K562 (cell line): ENCODE data around the gene LAMA3. TPM values are rescaled to one million over a fixed set of nuclear protein-coding genes. Genes with fewer than 3 reads are reported as not detected.

Experiments used
- ATAC-seq: fragments of 200-7000 bp; cut with Tn5 transposase; 3 replicates; pipeline ENCODE4 v1.9.1; 2020; ENCODE audit warnings: moderate library complexity
- BruUV-seq: library from RNA; stranded (reverse); fragments of 400-500 nt; replicated peaks from 2 replicates; lab custom pipeline; 2021; lab: Mats Ljungman, UMichigan
- CTCF ChIA-PET: fragments of 300-600 bp; formaldehyde crosslinking; extraction: SDS; loops from one replicate; lab custom pipeline; 2021; ENCODE audit warnings: low intra/inter-chr PET ratio; lab: Yijun Ruan, JAX
- POLR2A ChIA-PET: fragments of 300-600, 350-650 bp; sonication (Branson Sonifier 250); formaldehyde crosslinking; extraction: SDS; loops from one replicate; lab custom pipeline; 2021; ENCODE audit warnings: antibody characterized with exemption, inconsistent platforms; lab: Yijun Ruan, JAX
- DNase-seq, 4 experiments: peaks; one replicate each; pipeline versions ENCODE4 v3.0.0 to v3.0.0-alpha.2; 2011 to 2018; ENCODE audit warnings: low spot score in 3 of 4, mixed read lengths in 3 of 4; ENCODE audit errors: extremely low read depth in 1 of 4
- FAIRE-seq: peaks from 2 replicates; lab custom pipeline; 2011; peaks lifted over from hg19 to GRCh38; lab: Jason Lieb, UNC
- H2AFZ ChIP-seq: 2 replicates; pipeline ENCODE4 v1.6.0; 2011; ENCODE audit warnings: low read depth, low read length, control low read depth, inconsistent platforms
- H3K27ac ChIP-seq: fragments of 200-600 bp; 3 replicates; pipeline ENCODE4 v1.8.0; 2011; ENCODE audit warnings: low read depth, mild to moderate bottlenecking, control low read depth, inconsistent platforms, low read length, moderate library complexity, mixed read lengths; ENCODE audit errors: extremely low read depth
- H3K27me3 ChIP-seq, 2 experiments: fragments of 300-600 bp in 1 of 2; 2 replicates in 1 of 2; 3 replicates in 1 of 2; pipeline versions ENCODE4 v1.6.0 to v1.8.0; 2011; ENCODE audit warnings: inconsistent platforms in 2 of 2, low read length in 2 of 2, mild to moderate bottlenecking in 1 of 2, mixed read lengths in 1 of 2, moderate library complexity in 1 of 2; ENCODE audit not compliant: control insufficient read depth in 2 of 2, insufficient read depth in 2 of 2
- H3K36me3 ChIP-seq: fragments of 300-600 bp; 3 replicates; pipeline ENCODE4 v1.8.0; 2011; ENCODE audit warnings: mild to moderate bottlenecking, low read length, inconsistent platforms; ENCODE audit not compliant: control insufficient read depth, insufficient read depth
- H3K4me1 ChIP-seq, 2 experiments: fragments of 200-600 bp in 1 of 2; replicated peaks in 1 of 2; 2 replicates in 1 of 2; 3 replicates in 1 of 2; pipeline versions ENCODE4 v1.5.1 to v1.8.0; 2011; ENCODE audit warnings: inconsistent platforms in 2 of 2, low read length in 2 of 2, mild to moderate bottlenecking in 1 of 2, mixed read lengths in 1 of 2, moderate library complexity in 1 of 2; ENCODE audit not compliant: control insufficient read depth in 2 of 2, insufficient read depth in 2 of 2
- H3K4me2 ChIP-seq: 2 replicates; pipeline ENCODE4 v1.6.1; 2011; ENCODE audit warnings: low read length, control low read depth, inconsistent platforms, mixed read lengths; ENCODE audit not compliant: insufficient read depth
- H3K4me3 ChIP-seq: fragments of 200-600 bp; sonication (generic), shearing (Covaris generic); 2 replicates; pipeline ENCODE4 v1.5.1; 2016; ENCODE audit warnings: control low read depth, inconsistent platforms
- H3K79me2 ChIP-seq: fragments of 200-600 bp; 3 replicates; pipeline ENCODE4 v1.8.0; 2011; ENCODE audit warnings: low read length, inconsistent platforms; ENCODE audit not compliant: control insufficient read depth, insufficient read depth
- H3K9ac ChIP-seq, 2 experiments: 2 replicates each; pipeline versions ENCODE4 v1.6.0 to v1.6.1; 2011; ENCODE audit warnings: low read depth in 2 of 2, low read length in 2 of 2, control low read depth in 1 of 2, inconsistent platforms in 1 of 2, mild to moderate bottlenecking in 1 of 2, mixed read lengths in 1 of 2; ENCODE audit not compliant: insufficient read depth in 1 of 2
- H3K9me1 ChIP-seq: one replicate; pipeline ENCODE4 v1.6.0; 2011; ENCODE audit warnings: inconsistent platforms, mild to moderate bottlenecking, low read length, moderate library complexity; ENCODE audit not compliant: control insufficient read depth, insufficient read depth
- H3K9me3 ChIP-seq: replicated peaks from 2 replicates; pipeline ENCODE4 v1.5.1; 2011; ENCODE audit warnings: low read depth, low read length, inconsistent platforms; ENCODE audit not compliant: control insufficient read depth, insufficient read depth
- H4K20me1 ChIP-seq: replicated peaks from 2 replicates; pipeline ENCODE4 v1.6.1; 2011; ENCODE audit warnings: low read length, inconsistent platforms, mixed read lengths; ENCODE audit not compliant: control insufficient read depth, insufficient read depth
- HOXB6 ChIP-seq: fragments of 250-450 bp; sonication (Bioruptor Pico); IDR thresholded peaks from 2 replicates; pipeline ENCODE4 v1.5.1; 2022; ENCODE audit warnings: mild to moderate bottlenecking, borderline replicate concordance
- RB1 ChIP-seq: fragments of 450-650 bp; IDR thresholded peaks from 2 replicates; pipeline ENCODE4 v1.6.1; 2017; ENCODE audit warnings: low read depth, mild to moderate bottlenecking
- TAL1 ChIP-seq: fragments of 450-650 bp; IDR thresholded peaks from 2 replicates; pipeline ENCODE4 v1.6.1; 2016; ENCODE audit warnings: mild to moderate bottlenecking
- ZNF133 ChIP-seq: fragments of 250-450 bp; sonication (Bioruptor Pico); IDR thresholded peaks from 2 replicates; pipeline ENCODE4 v1.4.0; 2020; ENCODE audit warnings: mild to moderate bottlenecking
- ZNF232 ChIP-seq: sonication (generic); formaldehyde crosslinking; IDR thresholded peaks from 2 replicates; pipeline ENCODE4 v1.8.0; 2022; ENCODE audit warnings: mild to moderate bottlenecking, missing genetic modification reagents
- ZNF384 ChIP-seq: IDR thresholded peaks from 2 replicates; pipeline ENCODE4 v1.6.1; 2012; ENCODE audit warnings: low read depth, low read length, improper control_type of control experiment
- ZNF644 ChIP-seq: fragments of 200-800 bp; sonication (Bioruptor generic); IDR thresholded peaks from 2 replicates; pipeline ENCODE4 v1.6.1; 2016; ENCODE audit warnings: low read depth, missing genetic modification characterization, missing compliant biosample characterization
- WGBS: fragments of 100-300 bp; shearing (Covaris generic); methylation state at CpG from one replicate; pipeline ENCODE4 v1.1.6; 2016; ENCODE audit warnings: low coverage, mixed read lengths; ENCODE audit not compliant: insufficient coverage; ENCODE audit errors: missing lambda C conversion rate; 5-methylcytosine and 5-hydroxymethylcytosine counted together
- in situ Hi-C: fragments of 300-500 bp; cut with MboI; formaldehyde crosslinking; loops from 4 replicates; pipeline ENCODE4 v1.15.0; 2018; ENCODE audit warnings: inconsistent platforms, mixed read lengths
- intact Hi-C: fragments of 100-400 bp; cut with micrococcal nuclease; formaldehyde crosslinking; loops from 2 replicates; pipeline ENCODE4 v1.14.2; 2022
- polyA plus RNA-seq, 8 experiments: library from polyadenylated mRNA; depleted of rRNA in 4 of 8; stranded (reverse) in 5 of 8; unstranded in 3 of 8; fragments of >200 nt; fragmentation: Nextera tagmentation in 2 of 8; fragmentation: Illumina TruSeq in 1 of 8; extraction: Ambion mirVana in 2 of 8; extraction: Trizol in 1 of 8; gene quantifications; 2 replicates each; pipeline versions ENCODE4 v1.2.1 to v1.2.3, GENCODE V29; 2011 to 2014; ENCODE audit warnings: inconsistent platforms in 1 of 8, missing spikeins in 1 of 8
- total RNA-seq, 7 experiments: library from RNA; depleted of rRNA in 6 of 7; stranded (reverse); fragments of >200 nt in 6 of 7; fragmentation: Illumina TruSeq in 2 of 7; extraction: Trizol in 2 of 7; gene quantifications; 2 replicates each; pipeline versions ENCODE4 v1.2.1 to v1.2.3, GENCODE V29; 2011 to 2021; ENCODE audit warnings: low replicate concordance in 1 of 7
- TF ChIP-seq, protein P1 (sequence below): sonication (generic); formaldehyde crosslinking; IDR thresholded peaks from 2 replicates; pipeline ENCODE4 v1.8.1; 2023; ENCODE audit warnings: mild to moderate bottlenecking, missing genetic modification reagents
- TF ChIP-seq, protein P2 (sequence below): fragments of 250-450 bp; sonication (Bioruptor Pico); IDR thresholded peaks from 2 replicates; pipeline ENCODE4 v1.8.0; 2021; ENCODE audit warnings: mild to moderate bottlenecking, moderate library complexity

The LAMA3 gene
- total and polyA plus RNA-seq, 9 of the 15 experiments (the other 6 are each of a cell fraction or from before 2014, with no cell fraction given) = 0.07 TPM; not detected in 8

DNA sequence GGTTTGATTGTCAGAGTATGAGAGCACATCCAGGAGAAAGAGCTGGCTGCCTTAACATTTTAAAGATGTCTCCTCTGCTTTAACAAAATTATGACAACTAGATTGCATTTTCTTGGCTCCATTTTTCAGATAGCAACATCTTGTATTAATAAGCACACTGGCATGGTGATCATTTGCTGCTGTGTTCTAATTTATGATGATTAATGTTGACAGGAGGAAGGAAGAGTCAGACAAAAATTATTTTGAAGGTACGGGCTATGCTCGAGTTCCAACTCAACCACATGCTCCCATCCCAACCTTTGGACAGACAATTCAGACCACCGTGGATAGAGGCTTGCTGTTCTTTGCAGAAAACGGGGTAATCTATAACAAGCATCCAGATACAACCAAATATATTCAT, 227.1 kb downstream of the LAMA3 start:
- DNase-seq = no peak
- intact Hi-C loops (loop anchor here (10.0 kb wide), 1 partner anchor 292 kb away; no protein-coding TSS in a partner anchor), in situ Hi-C loops (no loop called here)
- no peak for FAIRE-seq
- no peaks in the 10 kb centered on the region for H4K20me1 ChIP-seq
- ChIA-PET CTCF (no interaction called here), POLR2A (no interaction called here)
- TF ChIP-seq ZNF644 (tag) (no peak), ZNF384 (no peak), TAL1 (no peak), HOXB6 (CRISPR knock-in tag) (no peak), RB1 (no peak), ZNF232 (no peak), ZNF133 (no peak)
- TF ChIP-seq, protein P1, sequence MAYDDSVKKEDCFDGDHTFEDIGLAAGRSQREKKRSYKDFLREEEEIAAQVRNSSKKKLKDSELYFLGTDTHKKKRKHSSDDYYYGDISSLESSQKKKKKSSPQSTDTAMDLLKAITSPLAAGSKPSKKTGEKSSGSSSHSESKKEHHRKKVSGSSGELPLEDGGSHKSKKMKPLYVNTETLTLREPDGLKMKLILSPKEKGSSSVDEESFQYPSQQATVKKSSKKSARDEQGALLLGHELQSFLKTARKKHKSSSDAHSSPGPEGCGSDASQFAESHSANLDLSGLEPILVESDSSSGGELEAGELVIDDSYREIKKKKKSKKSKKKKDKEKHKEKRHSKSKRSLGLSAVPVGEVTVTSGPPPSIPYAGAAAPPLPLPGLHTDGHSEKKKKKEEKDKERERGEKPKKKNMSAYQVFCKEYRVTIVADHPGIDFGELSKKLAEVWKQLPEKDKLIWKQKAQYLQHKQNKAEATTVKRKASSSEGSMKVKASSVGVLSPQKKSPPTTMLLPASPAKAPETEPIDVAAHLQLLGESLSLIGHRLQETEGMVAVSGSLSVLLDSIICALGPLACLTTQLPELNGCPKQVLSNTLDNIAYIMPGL (CRISPR knock-in tag) = no peak
- TF ChIP-seq, protein P2, sequence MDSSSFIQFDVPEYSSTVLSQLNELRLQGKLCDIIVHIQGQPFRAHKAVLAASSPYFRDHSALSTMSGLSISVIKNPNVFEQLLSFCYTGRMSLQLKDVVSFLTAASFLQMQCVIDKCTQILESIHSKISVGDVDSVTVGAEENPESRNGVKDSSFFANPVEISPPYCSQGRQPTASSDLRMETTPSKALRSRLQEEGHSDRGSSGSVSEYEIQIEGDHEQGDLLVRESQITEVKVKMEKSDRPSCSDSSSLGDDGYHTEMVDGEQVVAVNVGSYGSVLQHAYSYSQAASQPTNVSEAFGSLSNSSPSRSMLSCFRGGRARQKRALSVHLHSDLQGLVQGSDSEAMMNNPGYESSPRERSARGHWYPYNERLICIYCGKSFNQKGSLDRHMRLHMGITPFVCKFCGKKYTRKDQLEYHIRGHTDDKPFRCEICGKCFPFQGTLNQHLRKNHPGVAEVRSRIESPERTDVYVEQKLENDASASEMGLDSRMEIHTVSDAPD (CRISPR knock-in tag) = no peak
- H3K4me1 ChIP-seq = no peaks in the 10 kb centered on the region
- H3K79me2 ChIP-seq = no peaks in the 10 kb centered on the region
- ATAC-seq = no peak
- H3K9me1 ChIP-seq = no peaks in the 10 kb centered on the region
- no TSS peak for BruUV-seq
- no peaks in the 10 kb centered on the region for H3K9me3 ChIP-seq
- no peak overlapping the region for H3K27ac ChIP-seq
- no peaks in the 10 kb centered on the region for H3K36me3 ChIP-seq
- H3K4me2 ChIP-seq = no peak overlapping the region
- 0% methylated on average over 4 of the region's 4 CpGs for WGBS
- H3K4me3 ChIP-seq = no peak overlapping the region
- H3K9ac ChIP-seq = no peak overlapping the region
- H3K27me3 ChIP-seq = peaks cover 0 to 9% of the 10 kb centered on the region in 2 experiments; a peak in 2 of 5 replicates
- no peak overlapping the region for H2AFZ ChIP-seq
